Adipose tissue (tissue), 3 donors: ENCODE data around the gene SEMA3A. TPM values are rescaled to one million over a fixed set of nuclear protein-coding genes. Genes with fewer than 3 reads are reported as not detected.
"Not testable (repeated sequence)": the region's sequence is repeated elsewhere in the genome, so short reads cannot be mapped to it uniquely, and the experiment has no call there.

ENCODE experiments used
- H3K27ac ChIP-seq: one replicate; pipeline ENCODE4 v1.5.1; 2013; ENCODE audit warnings: low read depth, low read length
- WGBS, 3 donors: extraction: QIAGEN DNeasy Blood & Tissue Kit; methylation state at CpG; one replicate each; pipeline ENCODE4 v1.1.7; 2013; 5-methylcytosine and 5-hydroxymethylcytosine counted together
- polyA plus RNA-seq, 3 donors: library from polyadenylated mRNA; stranded (reverse); fragments of 200-250 nt; gene quantifications; one replicate each; pipeline ENCODE4 v1.2.3, GENCODE V29; 2013
- donor health status: healthy with polysubstance abuse.
- donor health status: Bipolar disorder and iron deficiency.
- donor health status: healthy.

Gene SEMA3A
- 1 to 10 TPM in 2 of 3 donors, under 1 TPM in 1; 0.23 to 2.9 (median 1.1) TPM for polyA plus RNA-seq

GRCh38 chr7:84194484-84195271, at the start of gene SEMA3A:
Gene SEMA3A, minus strand, starts transcription at chr7:84194789. Its CDS starts 203 bp downstream, at chr7:84194586.
- 1 to 2% (median 2%) methylated on average over 15 of the region's 15 CpGs for whole genome bisulfite sequencing, 3 donors
- H3K27ac ChIP-seq, result no peak within 1 kb of the TSS

GRCh38 chr7:84243037-84243436, 48.4 kb upstream of the SEMA3A start:
- 81 to 85% (median 84%) methylated on average over 6 of the region's 6 CpGs for WGBS, 3 donors
- not testable (repeated sequence) for H3K27ac ChIP-seq

DNA sequence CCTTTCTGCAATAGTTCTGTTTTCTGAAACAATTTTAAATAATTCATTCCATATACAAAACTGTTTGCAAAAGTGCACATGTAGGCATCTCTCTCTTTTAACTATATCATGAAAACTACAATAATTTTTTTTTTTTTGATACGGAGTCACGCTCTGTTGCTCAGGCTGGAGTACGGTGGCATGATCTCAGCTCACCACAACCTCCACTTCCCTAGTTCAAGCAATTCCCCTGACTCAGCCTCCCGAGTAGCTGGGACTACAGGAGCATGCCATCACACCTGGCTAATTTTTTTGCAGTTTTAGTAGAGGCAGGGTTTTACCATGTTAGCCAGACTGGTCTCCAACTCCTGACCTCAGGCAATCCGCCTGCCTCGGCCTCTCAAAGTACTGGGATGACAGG, 44.0 kb upstream of the SEMA3A start:
- WGBS, 3 donors, result 92 to 94% (median 93%) methylated on average over 6 of the region's 6 CpGs
- no peak overlapping the region for H3K27ac ChIP-seq

DNA sequence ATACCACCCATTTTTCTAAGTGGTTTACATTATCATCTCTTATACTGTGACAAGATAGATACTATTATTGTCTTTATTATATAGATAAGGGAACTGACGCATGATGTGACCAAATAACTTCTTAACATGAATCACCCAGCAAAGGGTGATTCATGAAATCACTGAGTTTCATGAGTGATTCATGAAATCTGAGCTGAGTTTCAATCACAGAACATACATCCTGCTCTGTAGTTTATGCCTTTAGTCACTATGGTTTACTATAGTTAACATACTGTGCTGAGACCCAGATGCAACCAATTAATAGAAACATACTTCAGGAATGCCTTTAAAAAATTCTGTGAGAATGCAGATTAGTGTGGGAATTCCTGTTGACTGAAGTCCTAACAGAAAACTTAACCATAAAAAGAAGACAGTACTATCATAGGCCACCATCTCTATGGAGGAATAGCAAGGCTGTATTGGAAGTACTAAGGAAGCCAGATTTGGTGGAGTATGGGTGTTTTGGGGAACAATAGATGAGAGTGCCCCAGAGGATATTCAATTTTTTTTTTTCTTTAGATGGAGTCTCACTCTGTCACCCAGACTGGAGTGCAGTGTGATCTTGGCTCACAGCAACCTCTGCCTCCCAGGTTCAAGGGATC, 43.1 kb upstream of the SEMA3A start:
- no peak overlapping the region for H3K27ac ChIP-seq
- WGBS, 3 donors, result 81 to 95% (median 91%) methylated on average over 1 of the region's 1 CpG

DNA sequence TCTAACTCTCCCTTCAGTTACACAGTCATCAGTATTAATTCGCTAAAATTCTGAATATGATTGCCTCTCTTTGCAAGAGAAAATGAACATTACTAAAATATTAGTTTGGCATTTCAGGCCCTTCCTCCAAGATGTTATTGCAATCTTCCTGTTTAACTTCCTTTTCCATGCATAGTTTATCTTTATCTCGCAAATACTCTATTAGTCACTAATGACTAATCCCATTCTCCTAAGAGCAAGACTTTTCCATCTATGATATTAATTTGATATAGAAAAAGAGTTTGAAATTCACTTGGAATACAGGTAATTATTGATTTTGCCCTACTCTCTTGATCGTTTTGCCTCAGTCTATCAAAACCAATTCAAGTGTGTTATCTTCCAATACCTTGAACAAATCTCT, 41.8 kb upstream of the SEMA3A start:
- H3K27ac ChIP-seq, result no peak overlapping the region
- WGBS, 3 donors, result 69 to 88% (median 70%) methylated on average over 3 of the region's 3 CpGs

DNA sequence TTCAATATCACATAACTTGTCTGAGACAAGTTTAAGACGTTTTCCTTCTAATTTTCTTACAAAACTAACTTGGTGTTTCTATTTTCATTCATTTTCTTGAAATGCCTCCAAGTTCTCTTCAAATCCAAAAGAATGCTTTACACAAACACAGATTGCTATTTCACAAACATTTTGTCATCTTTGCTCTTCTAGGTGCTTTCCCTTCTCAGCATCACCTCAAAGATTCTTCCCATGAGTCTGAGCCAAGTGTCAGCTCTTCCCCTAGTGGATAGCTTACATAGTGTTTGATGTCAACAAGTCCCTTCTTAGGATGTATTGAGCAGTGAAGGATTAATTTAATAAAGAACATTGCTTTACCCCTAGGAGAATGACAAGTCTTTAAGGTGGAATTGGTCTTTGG, 38.1 kb upstream of the SEMA3A start:
- H3K27ac ChIP-seq, result no peak overlapping the region
- WGBS, 3 donors, result 29 to 45% (median 32%) methylated on average over 1 of the region's 1 CpG

GRCh38 chr7:84231157-84231556, 36.6 kb upstream of the SEMA3A start:
- H3K27ac ChIP-seq, result no peak overlapping the region

DNA sequence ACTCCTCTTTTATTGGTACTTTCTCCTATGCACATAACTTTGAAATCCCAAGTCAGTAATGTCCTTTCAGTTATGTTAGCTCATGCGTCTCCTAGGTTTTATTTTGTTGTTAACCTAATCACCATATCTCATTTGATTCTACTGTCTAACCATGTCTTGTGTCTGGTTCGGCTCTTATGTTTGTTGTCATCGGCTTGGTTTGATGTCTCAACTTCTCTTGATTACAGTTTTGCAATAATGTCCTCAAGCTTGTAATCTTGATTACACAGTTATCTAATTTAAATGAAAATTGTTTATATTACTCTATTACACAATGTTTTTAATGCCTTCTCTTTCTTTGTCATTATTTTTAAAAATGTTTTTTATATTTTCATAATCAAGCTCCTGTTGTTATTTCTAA, 35.9 kb upstream of the SEMA3A start:
- no peak overlapping the region for H3K27ac ChIP-seq
- WGBS, 3 donors, result 67 to 81% (median 81%) methylated on average over 3 of the region's 3 CpGs

DNA sequence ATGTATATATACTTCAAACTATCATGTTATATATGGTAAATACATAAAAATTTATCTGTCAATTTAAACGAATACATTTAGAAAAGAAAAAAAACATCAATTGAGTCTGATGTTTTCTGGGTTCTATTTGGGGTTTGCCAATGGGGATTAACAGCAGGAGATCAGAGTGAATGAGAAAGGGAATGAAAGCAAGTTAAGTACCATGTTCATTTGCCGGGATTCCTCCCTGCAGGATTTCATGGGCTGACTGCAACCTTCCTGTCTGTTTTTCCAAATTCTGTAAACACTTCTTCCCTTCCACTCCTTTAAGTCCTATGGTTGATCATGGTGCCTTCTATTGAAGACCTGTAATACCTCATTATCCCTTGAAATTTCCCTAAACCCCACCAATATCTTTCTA, 33.9 kb upstream of the SEMA3A start:
- H3K27ac ChIP-seq, result no peak overlapping the region
- WGBS, 3 donors, result 64 to 79% (median 71%) methylated on average over 2 of the region's 2 CpGs

- 59 to 90% (median 89%) methylated on average over 2 of the region's 2 CpGs for WGBS, 3 donors
Observed at GRCh38 chr7:84226759-84227158, 32.2 kb upstream of the SEMA3A start.

GRCh38 chr7:84224505-84224904, 29.9 kb upstream of the SEMA3A start:
- no peak overlapping the region for H3K27ac ChIP-seq
- 71 to 85% (median 74%) methylated on average over 2 of the region's 2 CpGs for WGBS, 3 donors

More at GRCh38 chr7:84226759-84227158, 32.2 kb upstream of the SEMA3A start:
- H3K27ac ChIP-seq, result no peak overlapping the region

- H3K27ac ChIP-seq, result no peak overlapping the region
- 94 to 96% (median 96%) methylated on average over 2 of the region's 2 CpGs for WGBS, 3 donors
Observed at GRCh38 chr7:84219310-84219709, 24.7 kb upstream of the SEMA3A start.

- WGBS, 3 donors, result 13 to 34% (median 24%) methylated on average over 2 of the region's 2 CpGs
- no peak overlapping the region for H3K27ac ChIP-seq
Observed at GRCh38 chr7:84218681-84219080, 24.1 kb upstream of the SEMA3A start.

- H3K27ac ChIP-seq, result no peak overlapping the region
Observed at GRCh38 chr7:84216472-84216871, 21.9 kb upstream of the SEMA3A start.

GRCh38 chr7:84214757-84215156, 20.2 kb upstream of the SEMA3A start:
- not testable (repeated sequence) for H3K27ac ChIP-seq
- WGBS, 3 donors, result 87 to 95% (median 94%) methylated on average over 6 of the region's 6 CpGs

More at GRCh38 chr7:84216472-84216871, 21.9 kb upstream of the SEMA3A start:
- 54 to 62% (median 60%) methylated on average over 1 of the region's 1 CpG for WGBS, 3 donors

GRCh38 chr7:84210301-84210700, 15.7 kb upstream of the SEMA3A start:
- 89 to 95% (median 91%) methylated on average over 3 of the region's 3 CpGs for WGBS, 3 donors
- H3K27ac ChIP-seq, result no peak overlapping the region

- 64 to 76% (median 68%) methylated on average over 1 of the region's 1 CpG for WGBS, 3 donors
- H3K27ac ChIP-seq, result no peak overlapping the region
Observed at GRCh38 chr7:84209006-84209405, 14.4 kb upstream of the SEMA3A start.

DNA sequence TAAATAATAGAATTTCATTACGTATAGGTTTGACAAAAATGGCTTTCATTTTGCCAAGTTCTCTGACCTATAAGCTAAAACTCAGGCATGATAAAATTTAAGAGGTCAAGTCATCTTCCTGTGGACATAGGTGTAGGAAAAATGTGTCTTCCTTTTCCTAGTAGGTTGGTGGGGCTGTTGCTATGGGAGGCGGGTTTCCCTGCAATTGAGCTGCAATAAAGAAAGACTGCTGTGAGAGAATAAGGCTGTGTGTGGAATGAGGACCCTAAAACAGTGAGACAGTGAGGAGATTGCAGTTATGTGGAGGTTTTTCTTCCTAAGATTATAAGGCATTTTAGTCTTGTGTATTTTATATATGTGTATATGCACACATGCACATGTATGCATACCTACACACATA, 13.0 kb upstream of the SEMA3A start:
- H3K27ac ChIP-seq, result no peak overlapping the region
- WGBS, 3 donors, result 94 to 100% (median 96%) methylated on average over 2 of the region's 2 CpGs

GRCh38 chr7:84207025-84207424, 12.4 kb upstream of the SEMA3A start:
- no peak overlapping the region for H3K27ac ChIP-seq
- 74 to 76% (median 75%) methylated on average over 2 of the region's 2 CpGs for WGBS, 3 donors

DNA sequence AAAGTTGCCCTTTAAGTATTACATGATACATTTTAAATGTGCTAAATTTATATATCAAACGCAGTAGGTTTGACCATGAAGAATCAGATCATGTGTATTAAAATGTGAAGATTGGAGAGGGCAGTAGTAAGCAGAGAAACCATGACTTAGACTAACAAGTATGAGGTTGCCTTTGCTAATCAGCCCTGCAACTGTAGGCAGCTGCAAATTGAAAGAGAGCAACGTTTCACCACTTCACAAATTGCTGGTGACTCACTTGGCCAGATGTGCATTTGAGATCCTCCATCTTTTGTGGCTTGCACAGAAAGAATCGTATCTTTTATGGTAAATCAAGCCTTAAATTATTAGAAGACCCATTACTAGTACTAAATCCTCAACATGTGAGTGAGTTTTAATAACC, 10.1 kb upstream of the SEMA3A start:
- H3K27ac ChIP-seq, result no peak overlapping the region
- WGBS, 3 donors, result 58 to 67% (median 66%) methylated on average over 3 of the region's 3 CpGs
